H9 (cell line): ENCODE data around the gene MYCN. TPM values are rescaled to one million over a fixed set of nuclear protein-coding genes. Genes with fewer than 3 reads are reported as not detected.

Source experiments
- DNase-seq: peaks from one replicate; pipeline ENCODE4 v3.0.0-alpha.2; 2017
- H2AFZ ChIP-seq: one replicate; pipeline ENCODE4 v1.6.1; 2013; ENCODE audit warnings: mild to moderate bottlenecking, low read length, control low read depth, moderate library complexity
- H2AK5ac ChIP-seq: 2 replicates; pipeline ENCODE4 v1.6.1; 2013; ENCODE audit warnings: low read length, control low read depth, mixed read lengths; ENCODE audit not compliant: insufficient read length
- H2BK120ac ChIP-seq: one replicate; pipeline ENCODE4 v1.6.1; 2013; ENCODE audit warnings: low read depth, mild to moderate bottlenecking, low read length, control low read depth, inconsistent platforms; ENCODE audit not compliant: poor library complexity, severe bottlenecking
- H2BK12ac ChIP-seq: 2 replicates; pipeline ENCODE4 v1.6.1; 2013; ENCODE audit warnings: low read length, control low read depth, mixed read lengths, low read depth; ENCODE audit not compliant: insufficient read length
- H2BK15ac ChIP-seq: 2 replicates; pipeline ENCODE4 v1.6.1; 2013; ENCODE audit warnings: low read depth, low read length, control low read depth
- H2BK20ac ChIP-seq: one replicate; pipeline ENCODE4 v1.6.1; 2013; ENCODE audit warnings: low read depth, mild to moderate bottlenecking, low read length, control low read depth, inconsistent platforms; ENCODE audit not compliant: poor library complexity, severe bottlenecking
- H2BK5ac ChIP-seq: 2 replicates; pipeline ENCODE4 v1.6.1; 2013; ENCODE audit warnings: low read length, control low read depth, mixed read lengths; ENCODE audit not compliant: insufficient read length
- H3K14ac ChIP-seq: 2 replicates; pipeline ENCODE4 v1.6.1; 2013; ENCODE audit warnings: low read length, control low read depth; ENCODE audit not compliant: insufficient read depth
- H3K18ac ChIP-seq: 2 replicates; pipeline ENCODE4 v1.6.1; 2013; ENCODE audit warnings: low read depth, mild to moderate bottlenecking, mixed read lengths, low read length, control low read depth; ENCODE audit not compliant: insufficient read length
- H3K23ac ChIP-seq: 2 replicates; pipeline ENCODE4 v1.6.1; 2013; ENCODE audit warnings: low read length, control low read depth, mixed read lengths, low read depth; ENCODE audit not compliant: insufficient read length
- H3K23me2 ChIP-seq: 2 replicates; pipeline ENCODE4 v1.6.1; 2013; ENCODE audit warnings: low read depth, mild to moderate bottlenecking, mixed read lengths, low read length, control low read depth; ENCODE audit not compliant: insufficient read length, poor library complexity, severe bottlenecking
- H3K27ac ChIP-seq: 2 replicates; pipeline ENCODE4 v1.5.1; 2013; ENCODE audit warnings: low read length, control low read depth, mixed read lengths, low read depth; ENCODE audit not compliant: insufficient read length
- H3K27me3 ChIP-seq: 2 replicates; pipeline ENCODE4 v1.6.1; 2013; ENCODE audit warnings: low read length, control low read depth, inconsistent platforms; ENCODE audit not compliant: insufficient read depth
- H3K4ac ChIP-seq: 2 replicates; pipeline ENCODE4 v1.6.1; 2013; ENCODE audit warnings: low read depth, mild to moderate bottlenecking, control low read depth, inconsistent platforms, low read length, moderate library complexity
- H3K4me1 ChIP-seq: 2 replicates; pipeline ENCODE4 v1.6.1; 2013; ENCODE audit warnings: low read length, control low read depth, inconsistent platforms; ENCODE audit not compliant: insufficient read depth
- H3K4me2 ChIP-seq: 2 replicates; pipeline ENCODE4 v1.6.1; 2013; ENCODE audit warnings: low read length, control low read depth, mixed read lengths; ENCODE audit not compliant: insufficient read length, insufficient read depth
- H3K56ac ChIP-seq: 2 replicates; pipeline ENCODE4 v1.6.1; 2013; ENCODE audit warnings: low read depth, mild to moderate bottlenecking, mixed read lengths, low read length, control low read depth; ENCODE audit not compliant: insufficient read length
- H3K79me1 ChIP-seq: 2 replicates; pipeline ENCODE4 v1.6.1; 2013; ENCODE audit warnings: low read depth, mild to moderate bottlenecking, moderate library complexity, low read length, control low read depth, inconsistent platforms; ENCODE audit not compliant: insufficient read depth, poor library complexity, severe bottlenecking
- H3K79me2 ChIP-seq: 2 replicates; pipeline ENCODE4 v1.6.1; 2013; ENCODE audit warnings: low read length, control low read depth, inconsistent platforms; ENCODE audit not compliant: insufficient read depth
- H3K9ac ChIP-seq: 2 replicates; pipeline ENCODE4 v1.6.1; 2013; ENCODE audit warnings: low read length, control low read depth, mixed read lengths; ENCODE audit not compliant: insufficient read length; ENCODE audit errors: extremely low read depth
- H3K9me3 ChIP-seq: one replicate; pipeline ENCODE4 v1.6.1; 2013; ENCODE audit warnings: low read depth, low read length, inconsistent platforms; ENCODE audit not compliant: control insufficient read depth
- H3T11ph ChIP-seq: one replicate; pipeline ENCODE4 v1.6.1; 2013; ENCODE audit warnings: mild to moderate bottlenecking, low read length, control low read depth, inconsistent platforms
- H4K20me1 ChIP-seq: one replicate; pipeline ENCODE4 v1.6.1; 2013; ENCODE audit not compliant: control insufficient read depth, insufficient read length, insufficient read depth
- H4K5ac ChIP-seq: 2 replicates; pipeline ENCODE4 v1.6.1; 2013; ENCODE audit warnings: low read depth, mild to moderate bottlenecking, mixed read lengths, low read length, control low read depth; ENCODE audit not compliant: insufficient read length
- H4K8ac ChIP-seq: replicated peaks from 2 replicates; pipeline ENCODE4 v1.6.1; 2013; ENCODE audit warnings: low read length, control low read depth, mixed read lengths, low read depth; ENCODE audit not compliant: insufficient read length
- H4K91ac ChIP-seq: 2 replicates; pipeline ENCODE4 v1.6.1; 2013; ENCODE audit warnings: low read depth, mild to moderate bottlenecking, moderate library complexity, mixed read lengths, low read length, control low read depth; ENCODE audit not compliant: insufficient read length
- H3K27ac Mint-ChIP-seq, 3 experiments: 2 replicates in 2 of 3; 3 replicates in 1 of 3; pipeline ENCODE4 v1.8.0; 2020 to 2021; ENCODE audit warnings: mixed read lengths in 3 of 3, mild to moderate bottlenecking in 1 of 3, moderate library complexity in 1 of 3
- H3K27me3 Mint-ChIP-seq: 2 replicates; pipeline ENCODE4 v1.8.0; 2021; ENCODE audit warnings: low read depth, mild to moderate bottlenecking, moderate library complexity, mixed read lengths
- H3K36me3 Mint-ChIP-seq, 3 experiments: 2 replicates in 2 of 3; 3 replicates in 1 of 3; pipeline ENCODE4 v1.8.0; 2020 to 2021; ENCODE audit warnings: low read depth in 3 of 3, mixed read lengths in 3 of 3; ENCODE audit not compliant: insufficient read depth in 1 of 3
- H3K4me1 Mint-ChIP-seq, 2 experiments: 2 replicates each; pipeline ENCODE4 v1.8.0; 2020; ENCODE audit warnings: mixed read lengths in 2 of 2
- H3K4me3 Mint-ChIP-seq, 2 experiments: 2 replicates in 1 of 2; 3 replicates in 1 of 2; pipeline ENCODE4 v1.8.0; 2020 to 2021; ENCODE audit warnings: mild to moderate bottlenecking in 2 of 2, mixed read lengths in 2 of 2, moderate library complexity in 1 of 2
- H3K9me3 Mint-ChIP-seq, 2 experiments: 2 replicates in 1 of 2; 3 replicates in 1 of 2; pipeline ENCODE4 v1.8.0; 2020; ENCODE audit warnings: mild to moderate bottlenecking in 2 of 2, mixed read lengths in 2 of 2, moderate library complexity in 1 of 2
- CTCF ChIP-seq: fragments of 200-600 bp; sonication (generic); conservative IDR thresholded peaks from 3 replicates; pipeline ENCODE4 v1.8.0; 2021; ENCODE audit warnings: antibody characterized with exemption, mild to moderate bottlenecking
- WGBS: extraction: QIAGEN DNeasy Blood & Tissue Kit; methylation state at CpG from one replicate; pipeline ENCODE4 v1.1.7; 2013; ENCODE audit warnings: missing lambda C conversion rate, low lambda C conversion rate, mixed read lengths; ENCODE audit not compliant: insufficient read length; ENCODE audit errors: extremely low coverage; 5-methylcytosine and 5-hydroxymethylcytosine counted together
- total RNA-seq: library from RNA; stranded (reverse); gene quantifications from 2 replicates; pipeline ENCODE4 v1.2.1, GENCODE V29; 2021

MYCN gene
- total RNA-seq, 1 experiment from 2014 or later: 100.0 TPM

- Histone ChIP-seq H4K20me1 (no peaks in the 10 kb centered on the region), H3K27ac (no peak overlapping the region)
- WGBS: no CpG with 5 or more reads among the region's 7 CpGs
Measured at GRCh38 chr2:15968280-15969178, 28.2 kb downstream of the MYCN start.

More at GRCh38 chr2:15968280-15969178, 28.2 kb downstream of the MYCN start:
- no peak overlapping the region for H3K4me3 Mint-ChIP-seq
- Histone ChIP-seq H3K79me1 (no peaks in the 10 kb centered on the region), H3K18ac (no peak overlapping the region), H3K27me3 (no peaks in the 10 kb centered on the region), H4K91ac (no peak overlapping the region), H3K9me3 (no peaks in the 10 kb centered on the region), H2BK5ac (no peak overlapping the region), H2BK12ac (no peak overlapping the region), H3K14ac (no peak overlapping the region), H4K5ac (no peak overlapping the region), H3T11ph (no peak overlapping the region), H2AK5ac (no peak overlapping the region), H3K23ac (no peak overlapping the region), H2BK120ac (no peak overlapping the region), H4K8ac (no peak overlapping the region), H3K4me1 (peaks cover 5% of the 10 kb centered on the region; the same call in 1 of the 2 replicates), H3K79me2 (no peaks in the 10 kb centered on the region), H3K56ac (no peak overlapping the region), H2BK20ac (no peak overlapping the region), H3K4ac (no peak overlapping the region), H3K4me2 (no peak overlapping the region), H3K23me2 (peaks cover 3% of the 10 kb centered on the region), H3K9ac (no peak overlapping the region), H2BK15ac (no peak overlapping the region), H2AFZ (no peak overlapping the region)
- H3K4me1 Mint-ChIP-seq: peaks cover 49 to 59% of the 10 kb centered on the region in 2 experiments
- H3K9me3 Mint-ChIP-seq: peaks cover 3 to 4% of the 10 kb centered on the region in 2 experiments; a peak in 4 of 5 replicates
- H3K36me3 Mint-ChIP-seq: peaks cover 0 to 4% (median 0%) of the 10 kb centered on the region in 3 experiments; a peak in 3 of 7 replicates
- DNase-seq: no peak
- TF ChIP-seq CTCF: no peak
- no peak overlapping the region for H3K27ac Mint-ChIP-seq
- H3K27me3 Mint-ChIP-seq: peaks cover 2% of the 10 kb centered on the region; the same call in 1 of the 2 replicates
